D721Med (cell line): ENCODE measurements around the gene SEC16A.

Source experiments
- DNase-seq: peaks from one replicate; pipeline ENCODE4 v3.0.0; 2011; ENCODE audit warnings: low spot score; ENCODE audit not compliant: insufficient read length
- FAIRE-seq: peaks from 2 replicates; lab custom pipeline; 2011; peaks lifted over from hg19 to GRCh38; lab: Jason Lieb, UNC
- CTCF ChIP-seq: IDR thresholded peaks from 2 replicates; pipeline ENCODE4 v1.5.1; 2012; ENCODE audit warnings: mild to moderate bottlenecking, control low read depth; ENCODE audit not compliant: insufficient read depth; ENCODE audit errors: missing control alignments

The SEC16A gene

GRCh38 chr9:136501686-136502085 lies 18.8 kb upstream of the SEC16A start:
- FAIRE-seq: no peak
- no peak for DNase-seq
- no peak for TF ChIP-seq CTCF

- no peak for TF ChIP-seq CTCF
- no peak for FAIRE-seq
These were observed 17.4 kb upstream of the SEC16A start for GRCh38 chr9:136499935-136500910.

GRCh38 chr9:136499071-136499934 lies 16.5 kb upstream of the SEC16A start:
- FAIRE-seq: no peak
- no peak for DNase-seq
- no peak for TF ChIP-seq CTCF

More at GRCh38 chr9:136499935-136500910, 17.4 kb upstream of the SEC16A start:
- peak; percentile 85 for DNase-seq

- DNase-seq (no peak), FAIRE-seq (no peak)
- no peak for TF ChIP-seq CTCF
These were observed 15.3 kb upstream of the SEC16A start for GRCh38 chr9:136497916-136498695.

GRCh38 chr9:136496801-136497620 lies 14.2 kb upstream of the SEC16A start:
- FAIRE-seq (no peak), DNase-seq (no peak)
- no peak for TF ChIP-seq CTCF

- DNase-seq: no peak
- no peak for FAIRE-seq
- no peak for TF ChIP-seq CTCF
These were observed 13.3 kb upstream of the SEC16A start for GRCh38 chr9:136496181-136496580.
